H1 (cell line): ENCODE results near the gene GLMP. TPM values are rescaled to one million over a fixed set of nuclear protein-coding genes. Genes with fewer than 3 reads are reported as not detected.

Experiments used
- ATF3 ChIP-seq: IDR thresholded peaks from 2 replicates; pipeline ENCODE4 v1.6.1; 2011; ENCODE audit warnings: low read depth, mild to moderate bottlenecking, low read length; ENCODE audit not compliant: insufficient read depth
- CTCF ChIP-seq, 3 experiments: IDR thresholded peaks; 1 replicate in 2 of 3; 2 replicates in 1 of 3; pipeline versions ENCODE4 v1.5.1 to v1.6.1; 2011; ENCODE audit warnings: low read length in 3 of 3, mild to moderate bottlenecking in 3 of 3, inconsistent platforms in 2 of 3, low read depth in 1 of 3, moderate library complexity in 1 of 3; ENCODE audit not compliant: insufficient read depth in 1 of 3; ENCODE audit errors: control extremely low read depth in 1 of 3
- FOSL1 ChIP-seq: IDR thresholded peaks from 2 replicates; pipeline ENCODE4 v1.6.1; 2011; ENCODE audit warnings: mild to moderate bottlenecking, low read depth, low read length, moderate library complexity; ENCODE audit not compliant: insufficient read depth
- GABPA ChIP-seq: IDR thresholded peaks from 2 replicates; pipeline ENCODE4 v1.6.1; 2011; ENCODE audit warnings: mild to moderate bottlenecking, low read length, moderate library complexity, borderline replicate concordance; ENCODE audit not compliant: insufficient read depth
- POLR2A ChIP-seq, 2 experiments: IDR thresholded peaks; 1 replicate in 1 of 2; 2 replicates in 1 of 2; pipeline ENCODE4 v1.6.1; 2011; ENCODE audit warnings: low read depth in 2 of 2, low read length in 2 of 2, mild to moderate bottlenecking in 2 of 2; ENCODE audit errors: control extremely low read depth in 1 of 2
- RFX5 ChIP-seq: IDR thresholded peaks from 2 replicates; pipeline ENCODE4 v1.6.1; 2011; ENCODE audit warnings: low read depth, low read length, improper control_type of control experiment, borderline replicate concordance
- TAF7 ChIP-seq: optimal IDR thresholded peaks from 2 replicates; pipeline ENCODE3; 2011; ENCODE audit warnings: low read depth, mild to moderate bottlenecking, inconsistent platforms, low read length, moderate library complexity, borderline replicate concordance
- YY1 ChIP-seq: IDR thresholded peaks from 2 replicates; pipeline ENCODE4 v1.6.1; 2011; ENCODE audit warnings: low read depth, mild to moderate bottlenecking, low read length
- polyA plus RNA-seq, 7 experiments: library from polyadenylated mRNA; depleted of rRNA in 3 of 7; stranded (reverse) in 5 of 7; unstranded in 2 of 7; fragments of >200 nt in 5 of 7; fragments of 200-250 nt in 2 of 7; gene quantifications; 1 replicate in 5 of 7; 2 replicates in 1 of 7; 4 replicates in 1 of 7; pipeline versions ENCODE4 v1.2.1 to v1.2.3, GENCODE V29; 2011 to 2013; ENCODE audit warnings: missing spikeins in 2 of 7, mixed read lengths in 2 of 7
- total RNA-seq: library from RNA; stranded (reverse); fragmentation: NEBNext Ultra II Directional; extraction: Animal tissue kit (Norgen Biotek cat#: 25700); gene quantifications from 2 replicates; pipeline ENCODE4 v1.2.1, GENCODE V29; 2021

Gene GLMP
- total and polyA plus RNA-seq, 2 of the 8 experiments (the other 6 are each of a cell fraction or from before 2014, with no cell fraction given): 48.1 to 59.5 TPM

GRCh38 chr1:156342166-156342955 is 46.9 kb upstream of the GLMP start (continued):
- TF ChIP-seq CTCF (IDR thresholded peaks at IDR 0.05; ENCODE audit: control extremely low read depth in 1 of 3, insufficient read depth in 1 of 3, low read depth in 1 of 3, low read length in 3 of 3) (no peak), YY1 (no peak), FOSL1 (no peak), GABPA (no peak), ATF3 (no peak), RFX5 (no peak), POLR2A (IDR thresholded peaks at IDR 0.05; ENCODE audit: control extremely low read depth in 1 of 2, low read depth in 2 of 2, low read length in 2 of 2) (no peak), TAF7 (no peak)
